GM23338 (cell line): ENCODE results near the gene RBCK1. TPM values are rescaled to one million over a fixed set of nuclear protein-coding genes. Genes with fewer than 3 reads are reported as not detected.
"Not testable (repeated sequence)": the region's sequence is repeated elsewhere in the genome, so short reads cannot be mapped to it uniquely, and the experiment has no call there.

Experiments used
- ATAC-seq: fragments of 200-7000 bp; cut with Tn5 transposase; 3 replicates; pipeline ENCODE4 v1.9.1; 2020
- DNase-seq: peaks from one replicate; pipeline ENCODE4 v3.0.0-alpha.2; 2015; ENCODE audit warnings: low spot score
- H2AFZ ChIP-seq: fragments of 200-600 bp; sonication (generic); 2 replicates; pipeline ENCODE4 v1.8.0; 2016; ENCODE audit warnings: antibody characterized with exemption, mild to moderate bottlenecking, moderate library complexity
- H3F3A ChIP-seq: fragments of 200-600 bp; sonication (generic); replicated peaks from 2 replicates; pipeline ENCODE4 v1.8.0; 2017; ENCODE audit warnings: antibody characterized with exemption, mixed run types, low read depth
- H3K27ac ChIP-seq: fragments of 200-600 bp; sonication (generic); 2 replicates; pipeline ENCODE4 v1.6.1; 2016; ENCODE audit warnings: low read depth
- H3K27me3 ChIP-seq: fragments of 200-600 bp; sonication (generic); 2 replicates; pipeline ENCODE4 v1.8.0; 2016; ENCODE audit warnings: mild to moderate bottlenecking, mixed run types, moderate library complexity; ENCODE audit not compliant: insufficient read depth
- H3K36me3 ChIP-seq: fragments of 200-600 bp; sonication (generic); 2 replicates; pipeline ENCODE4 v1.8.0; 2016; ENCODE audit warnings: mild to moderate bottlenecking; ENCODE audit not compliant: insufficient read depth
- H3K4me1 ChIP-seq: fragments of 200-600 bp; sonication (generic); 2 replicates; pipeline ENCODE4 v1.8.0; 2016; ENCODE audit warnings: mild to moderate bottlenecking, moderate library complexity; ENCODE audit not compliant: insufficient read depth
- H3K4me2 ChIP-seq: fragments of 200-600 bp; sonication (generic); 2 replicates; pipeline ENCODE4 v1.7.1; 2017; ENCODE audit warnings: mixed run types
- H3K4me3 ChIP-seq: fragments of 200-600 bp; sonication (generic); 2 replicates; pipeline ENCODE4 v1.6.1; 2016; ENCODE audit warnings: mixed run types
- H3K79me2 ChIP-seq: fragments of 200-600 bp; sonication (generic); replicated peaks from 2 replicates; pipeline ENCODE4 v1.8.0; 2017; ENCODE audit warnings: mild to moderate bottlenecking; ENCODE audit not compliant: insufficient read depth
- H3K9me2 ChIP-seq: fragments of 200-600 bp; sonication (generic); 2 replicates; pipeline ENCODE4 v1.8.0; 2017; ENCODE audit not compliant: insufficient read depth
- H4K20me1 ChIP-seq: fragments of 200-600 bp; sonication (generic); replicated peaks from 2 replicates; pipeline ENCODE4 v1.8.0; 2017; ENCODE audit warnings: mild to moderate bottlenecking; ENCODE audit not compliant: insufficient read depth
- H3K27ac Mint-ChIP-seq: 2 replicates; pipeline ENCODE4 v1.8.0; 2020; ENCODE audit warnings: inconsistent platforms, mild to moderate bottlenecking, moderate library complexity, mixed read lengths
- H3K27me3 Mint-ChIP-seq: 3 replicates; pipeline ENCODE4 v1.8.0; 2022; ENCODE audit warnings: low read depth, mild to moderate bottlenecking, moderate library complexity, mixed read lengths, inconsistent platforms; ENCODE audit not compliant: insufficient read depth, poor library complexity
- H3K36me3 Mint-ChIP-seq: 3 replicates; pipeline ENCODE4 v1.8.0; 2021; ENCODE audit warnings: low read depth, mild to moderate bottlenecking, inconsistent platforms, moderate library complexity, mixed read lengths
- H3K4me1 Mint-ChIP-seq: 3 replicates; pipeline ENCODE4 v1.8.0; 2020; ENCODE audit warnings: mild to moderate bottlenecking, inconsistent platforms, mixed read lengths
- H3K4me3 Mint-ChIP-seq: 3 replicates; pipeline ENCODE4 v1.8.0; 2021; ENCODE audit warnings: moderate library complexity, mild to moderate bottlenecking, inconsistent platforms, mixed read lengths
- H3K9me3 Mint-ChIP-seq: 3 replicates; pipeline ENCODE4 v1.8.0; 2020; ENCODE audit warnings: moderate library complexity, mild to moderate bottlenecking, inconsistent platforms, mixed read lengths
- CREB1 ChIP-seq: fragments of 250-450 bp; sonication (Bioruptor Pico); IDR thresholded peaks from 2 replicates; pipeline ENCODE4 v1.5.0; 2020; ENCODE audit warnings: low read depth, mild to moderate bottlenecking, moderate library complexity
- ETS1 ChIP-seq: IDR thresholded peaks from 2 replicates; pipeline ENCODE4 v1.6.1; 2016; ENCODE audit warnings: antibody characterized with exemption
- EZH2 ChIP-seq: fragments of 200-600 bp; sonication (generic); IDR thresholded peaks from one replicate; pipeline ENCODE4 v1.8.0; 2017; ENCODE audit warnings: antibody characterized with exemption, mild to moderate bottlenecking, low read depth; ENCODE audit not compliant: unreplicated experiment
- EZH2phosphoT487 ChIP-seq: fragments of 200-600 bp; sonication (generic); IDR thresholded peaks from one replicate; pipeline ENCODE4 v1.8.1; 2018; ENCODE audit warnings: antibody characterized with exemption; ENCODE audit not compliant: unreplicated experiment
- JUNB ChIP-seq: IDR thresholded peaks from one replicate; pipeline ENCODE4 v1.6.1; 2016; ENCODE audit warnings: antibody characterized with exemption; ENCODE audit not compliant: unreplicated experiment
- NANOG ChIP-seq: IDR thresholded peaks from 2 replicates; pipeline ENCODE4 v1.6.1; 2016; ENCODE audit warnings: antibody characterized with exemption, borderline replicate concordance
- POLR2AphosphoS5 ChIP-seq: IDR thresholded peaks from 2 replicates; pipeline ENCODE4 v1.6.1; 2016; ENCODE audit warnings: antibody characterized with exemption, low read depth
- REST ChIP-seq: IDR thresholded peaks from one replicate; pipeline ENCODE4 v1.6.1; 2018; ENCODE audit warnings: antibody characterized with exemption; ENCODE audit not compliant: unreplicated experiment
- STAT1 ChIP-seq: IDR thresholded peaks from one replicate; pipeline ENCODE4 v1.6.1; 2016; ENCODE audit warnings: antibody characterized with exemption; ENCODE audit not compliant: unreplicated experiment
- polyA plus RNA-seq: library from polyadenylated mRNA; unstranded; fragments of >200 nt; fragmentation: Nextera tagmentation; extraction: Ambion mirVana; gene quantifications from 2 replicates; pipeline ENCODE4 v1.2.1, GENCODE V29; 2016
- total RNA-seq: library from RNA; depleted of rRNA; stranded (reverse); fragments of >200 nt; shearing (Covaris generic); gene quantifications from 2 replicates; pipeline ENCODE4 v1.2.3, GENCODE V29; 2014
- TF ChIP-seq, protein P1 (sequence below), 2 experiments: fragments of 200-600 bp in 1 of 2; sonication (generic) in 1 of 2; conservative IDR thresholded peaks; 2 replicates each; pipeline versions ENCODE4 v1.5.1 to v1.6.1; 2016 to 2017; ENCODE audit warnings: antibody characterized with exemption in 2 of 2, low read depth in 2 of 2, mild to moderate bottlenecking in 2 of 2, moderate library complexity in 1 of 2

Gene RBCK1
- total and polyA plus RNA-seq, 2 experiments from 2014 or later, result 52.6 to 56.8 TPM

- TF ChIP-seq, protein P1, sequence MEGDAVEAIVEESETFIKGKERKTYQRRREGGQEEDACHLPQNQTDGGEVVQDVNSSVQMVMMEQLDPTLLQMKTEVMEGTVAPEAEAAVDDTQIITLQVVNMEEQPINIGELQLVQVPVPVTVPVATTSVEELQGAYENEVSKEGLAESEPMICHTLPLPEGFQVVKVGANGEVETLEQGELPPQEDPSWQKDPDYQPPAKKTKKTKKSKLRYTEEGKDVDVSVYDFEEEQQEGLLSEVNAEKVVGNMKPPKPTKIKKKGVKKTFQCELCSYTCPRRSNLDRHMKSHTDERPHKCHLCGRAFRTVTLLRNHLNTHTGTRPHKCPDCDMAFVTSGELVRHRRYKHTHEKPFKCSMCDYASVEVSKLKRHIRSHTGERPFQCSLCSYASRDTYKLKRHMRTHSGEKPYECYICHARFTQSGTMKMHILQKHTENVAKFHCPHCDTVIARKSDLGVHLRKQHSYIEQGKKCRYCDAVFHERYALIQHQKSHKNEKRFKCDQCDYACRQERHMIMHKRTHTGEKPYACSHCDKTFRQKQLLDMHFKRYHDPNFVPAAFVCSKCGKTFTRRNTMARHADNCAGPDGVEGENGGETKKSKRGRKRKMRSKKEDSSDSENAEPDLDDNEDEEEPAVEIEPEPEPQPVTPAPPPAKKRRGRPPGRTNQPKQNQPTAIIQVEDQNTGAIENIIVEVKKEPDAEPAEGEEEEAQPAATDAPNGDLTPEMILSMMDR (conservative IDR thresholded peaks at IDR 0.05; ENCODE audit: low read depth in 2 of 2), result no peak
- TF ChIP-seq REST (no peak), POLR2AphosphoS5 (no peak), STAT1 (no peak), ETS1 (no peak)
These were observed 22.7 kb upstream of the RBCK1 start (continued) for GRCh38 chr20:385448-385847.

DNA sequence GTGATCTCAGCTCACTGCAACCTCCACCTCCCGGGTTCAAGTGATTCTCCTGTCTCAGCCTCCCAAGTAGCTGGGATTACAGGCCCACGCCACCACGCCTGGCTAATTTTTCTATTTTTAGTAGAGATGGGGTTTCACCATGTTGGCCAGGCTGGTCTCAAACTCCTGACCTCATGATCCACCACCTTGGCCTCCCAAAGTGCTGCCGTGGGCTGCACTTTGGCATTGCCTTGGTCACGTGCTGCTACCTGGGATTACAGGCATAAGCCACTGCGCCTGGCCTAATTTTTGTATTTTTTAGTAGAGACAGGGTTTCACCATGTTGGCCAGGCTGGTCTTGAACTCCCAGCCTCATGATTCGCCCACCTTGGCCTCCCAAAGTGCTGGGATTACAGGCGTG is 21.5 kb upstream of the RBCK1 start:
- H4K20me1 ChIP-seq, ATAC-seq, H3K4me1 Mint-ChIP-seq, H3K4me2 ChIP-seq, DNase-seq, H3F3A ChIP-seq, H2AFZ ChIP-seq, H3K27me3 Mint-ChIP-seq, H3K4me3 ChIP-seq, H3K79me2 ChIP-seq, H3K27me3 ChIP-seq, H3K27ac Mint-ChIP-seq, H3K4me3 Mint-ChIP-seq, H3K27ac ChIP-seq, H3K4me1 ChIP-seq, H3K9me3 Mint-ChIP-seq, H3K36me3 ChIP-seq, H3K9me2 ChIP-seq: not testable (repeated sequence)
- H3K36me3 Mint-ChIP-seq, result peaks cover 46% of the 10 kb centered on the region

- Mint-ChIP-seq H3K4me3 (no peak overlapping the region; the same call in 2 of the 3 replicates), H3K9me3 (no peaks in the 10 kb centered on the region), H3K27ac (no peak overlapping the region), H3K4me1 (peaks cover 8% of the 10 kb centered on the region; the same call in 2 of the 3 replicates), H3K27me3 (peaks cover 7% of the 10 kb centered on the region), H3K36me3 (peaks cover 54% of the 10 kb centered on the region)
- no peaks in the 10 kb centered on the region; the same call in 1 of the 2 replicates for H3K36me3 ChIP-seq
- no peaks in the 10 kb centered on the region for H3K9me2 ChIP-seq
- 0 out of 2 replicates have a peak, but pooled peaks cover 3% of the 10 kb centered on the region for H3K79me2 ChIP-seq
- DNase-seq (no peak), ATAC-seq (no peak)
- peaks cover 2% of the 10 kb centered on the region; the same call in 1 of the 2 replicates for H3F3A ChIP-seq
- no peaks in the 10 kb centered on the region; the same call in 1 of the 2 replicates for H4K20me1 ChIP-seq
- H3K4me3 ChIP-seq, result no peak overlapping the region
- H2AFZ ChIP-seq, result no peak overlapping the region
- no peak overlapping the region for H3K27ac ChIP-seq
- H3K27me3 ChIP-seq, result peaks cover 2% of the 10 kb centered on the region; the same call in 1 of the 2 replicates
- no peak overlapping the region for H3K4me2 ChIP-seq
- no peaks in the 10 kb centered on the region for H3K4me1 ChIP-seq
- TF ChIP-seq REST, result no peak
- no peak for TF ChIP-seq EZH2
- no peak for TF ChIP-seq CREB1 (CRISPR knock-in tag)
- no peak for TF ChIP-seq POLR2AphosphoS5
- TF ChIP-seq NANOG, result no peak
- no peak for TF ChIP-seq EZH2phosphoT487
- no peak for TF ChIP-seq JUNB
These were observed 20.6 kb upstream of the RBCK1 start for GRCh38 chr20:387520-387919.
